ENCODE results near the gene IL10RA.

DNA sequence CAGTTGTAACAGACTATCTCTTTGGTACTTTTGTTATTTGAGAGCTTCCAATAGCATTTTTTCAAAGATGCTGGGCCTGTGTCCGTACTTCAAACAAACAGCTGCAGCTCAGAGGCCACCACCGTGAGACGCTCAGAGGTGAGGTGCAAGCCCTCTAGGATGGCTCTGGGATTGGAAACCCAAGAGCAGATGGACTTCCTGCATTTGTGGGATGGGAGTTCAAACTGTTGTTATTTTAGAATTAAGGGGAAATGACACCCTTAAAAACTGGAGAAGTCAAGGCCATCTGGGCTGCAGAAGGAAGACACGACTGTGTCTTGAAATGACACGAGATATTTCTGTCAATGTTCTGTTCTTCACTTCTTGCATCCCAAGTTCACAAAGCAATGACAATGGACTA lies 9.2 kb upstream of the IL10RA start:
- no peak for TF ChIP-seq POLR2A (IDR thresholded peaks at IDR 0.05)
- TF ChIP-seq, protein P1, sequence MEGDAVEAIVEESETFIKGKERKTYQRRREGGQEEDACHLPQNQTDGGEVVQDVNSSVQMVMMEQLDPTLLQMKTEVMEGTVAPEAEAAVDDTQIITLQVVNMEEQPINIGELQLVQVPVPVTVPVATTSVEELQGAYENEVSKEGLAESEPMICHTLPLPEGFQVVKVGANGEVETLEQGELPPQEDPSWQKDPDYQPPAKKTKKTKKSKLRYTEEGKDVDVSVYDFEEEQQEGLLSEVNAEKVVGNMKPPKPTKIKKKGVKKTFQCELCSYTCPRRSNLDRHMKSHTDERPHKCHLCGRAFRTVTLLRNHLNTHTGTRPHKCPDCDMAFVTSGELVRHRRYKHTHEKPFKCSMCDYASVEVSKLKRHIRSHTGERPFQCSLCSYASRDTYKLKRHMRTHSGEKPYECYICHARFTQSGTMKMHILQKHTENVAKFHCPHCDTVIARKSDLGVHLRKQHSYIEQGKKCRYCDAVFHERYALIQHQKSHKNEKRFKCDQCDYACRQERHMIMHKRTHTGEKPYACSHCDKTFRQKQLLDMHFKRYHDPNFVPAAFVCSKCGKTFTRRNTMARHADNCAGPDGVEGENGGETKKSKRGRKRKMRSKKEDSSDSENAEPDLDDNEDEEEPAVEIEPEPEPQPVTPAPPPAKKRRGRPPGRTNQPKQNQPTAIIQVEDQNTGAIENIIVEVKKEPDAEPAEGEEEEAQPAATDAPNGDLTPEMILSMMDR (IDR thresholded peaks at IDR 0.05) = no peak

All from body of pancreas (tissue), 4 donors.